ENCODE results near the gene FBXO28. TPM values are rescaled to one million over a fixed set of nuclear protein-coding genes. Genes with fewer than 3 reads are reported as not detected.
"Not testable (repeated sequence)": the region's sequence is repeated elsewhere in the genome, so short reads cannot be mapped to it uniquely, and the experiment has no call there.

FBXO28 gene
- total RNA-seq, 2 donors from 2014 or later = 29.0 to 40.0 TPM

GRCh38 chr1:224205438-224205840 is 91.5 kb downstream of the FBXO28 start:
- H3K9me3 ChIP-seq = no peaks in the 10 kb centered on the region
- H3K36me3 ChIP-seq = no peaks in the 10 kb centered on the region
- TF ChIP-seq POLR2AphosphoS5 (IDR thresholded peaks at IDR 0.05) (no peak), POLR2A (IDR thresholded peaks at IDR 0.05) (no peak), CTCF (IDR thresholded peaks at IDR 0.05) (no peak)
- no peaks in the 10 kb centered on the region for H3K27me3 ChIP-seq (replicated peaks; ENCODE audit: insufficient read depth)
- H3K27ac ChIP-seq = peak overlapping the region; percentile 78 to 80
- 23% methylated on average over 4 of the region's 4 CpGs for WGBS
- intact Hi-C loops (cut with DNase I) = no loop called here
- H3K4me3 ChIP-seq = no peak overlapping the region
- H3K4me1 ChIP-seq (replicated peaks) = peaks cover 16% of the 10 kb centered on the region
- no peak for DNase-seq (ENCODE audit: low spot score)

- H3K36me3 ChIP-seq; H3K4me3 ChIP-seq; intact Hi-C loops (cut with DNase I); H3K9me3 ChIP-seq; H3K27me3 ChIP-seq (replicated peaks; ENCODE audit: insufficient read depth); DNase-seq (ENCODE audit: low spot score): not testable (repeated sequence)
- WGBS = 82% methylated on average over 10 of the region's 10 CpGs
- Histone ChIP-seq H3K4me1 (replicated peaks) (peaks cover 15% of the 10 kb centered on the region), H3K27ac (peak overlapping the region; percentile 78 to 80)
Observed at GRCh38 chr1:224205931-224206538, 92.1 kb downstream of the FBXO28 start.

- Histone ChIP-seq H3K27ac (peak overlapping the region; percentile 6 to 10), H3K9me3 (no peaks in the 10 kb centered on the region), H3K4me3 (no peak overlapping the region), H3K4me1 (replicated peaks) (peaks cover 2% of the 10 kb centered on the region), H3K36me3 (no peaks in the 10 kb centered on the region), H3K27me3 (replicated peaks; ENCODE audit: insufficient read depth) (no peaks in the 10 kb centered on the region)
- TF ChIP-seq CTCF (IDR thresholded peaks at IDR 0.05) = no peak
- no peak for TF ChIP-seq POLR2AphosphoS5 (IDR thresholded peaks at IDR 0.05)
- no peak for TF ChIP-seq POLR2A (IDR thresholded peaks at IDR 0.05)
- 18% methylated on average over 4 of the region's 4 CpGs for WGBS
- intact Hi-C loops (cut with DNase I) = no loop called here
- no peak for DNase-seq (ENCODE audit: low spot score)
Observed at GRCh38 chr1:224211206-224211962, 97.5 kb downstream of the FBXO28 start.

Small RNAs within 50 kb of the gene (small RNA-seq; reads per million reads assigned to genes)
- gene AC092809.3 = 0 reads per million in 2 donors
- 0 reads per million in 2 donors for gene RF00139
- 0 reads per million in 2 donors for gene RN7SKP49

Other genes starting within 250 kb of the FBXO28 start
- gene DEGS1, start 69.1 kb downstream of the FBXO28 start, total RNA-seq = 100 to 1,000 TPM in 1 of 2 donors, 10 to 100 TPM in 1; 78.8 to 172 TPM
- 10 to 100 TPM; 23.9 to 29.7 TPM for gene NVL, start 216.1 kb downstream of the FBXO28 start, total RNA-seq
- 10 to 100 TPM; 14.5 to 31.5 TPM for gene CNIH4, start 242.8 kb downstream of the FBXO28 start, total RNA-seq

Data from prostate gland (tissue), 2 donors.